ENCODE data around the gene UIMC1. TPM values are rescaled to one million over a fixed set of nuclear protein-coding genes. Genes with fewer than 3 reads are reported as not detected.
"Not testable (repeated sequence)": the region's sequence is repeated elsewhere in the genome, so short reads cannot be mapped to it uniquely, and the experiment has no call there.

UIMC1 gene
- total RNA-seq = 32.9 TPM
- long read RNA-seq, transcript UIMC1-212 (15 exons, 2,502 nt) = major isoform, 22 of 74 reads
- long read RNA-seq, partial matches to known transcripts = 4 of 74 reads
- long read RNA-seq, other reads (novel, unspliced or antisense) = 46 of 74 reads

GRCh38 chr5:177006265-177006972, at the start of gene UIMC1:
UIMC1 (minus strand) TSS chr5:177006779; CDS start chr5:176982615, 24,164 bp downstream.
- ATAC-seq (peak; percentile 93), DNase-seq (peak; percentile 95)
- intact Hi-C loops (cut with micrococcal nuclease) = no loop called here

GRCh38 chr5:177049285-177049684, 42.7 kb upstream of the UIMC1 start:
- intact Hi-C loops (cut with micrococcal nuclease) = no loop called here
- DNase-seq (no peak), ATAC-seq (no peak)

DNA sequence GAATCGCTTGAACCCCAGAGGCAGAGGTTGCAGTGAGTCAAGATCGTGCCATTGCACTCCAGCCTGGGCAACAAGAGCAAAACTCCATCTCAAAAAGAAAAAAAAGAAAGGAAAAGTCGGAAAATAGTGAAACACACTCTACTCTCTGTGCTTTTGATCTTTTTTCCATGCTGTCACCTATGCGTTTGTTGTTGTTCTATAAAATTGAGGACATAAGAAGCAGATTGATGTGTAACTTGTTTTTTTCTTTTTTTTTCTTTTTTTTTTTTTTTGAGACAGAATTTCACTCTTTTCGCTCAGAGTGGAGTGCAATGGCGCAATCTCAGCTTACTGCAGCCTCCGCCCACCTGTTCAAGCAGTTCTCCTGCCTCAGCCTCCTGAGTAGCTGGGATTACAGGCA, 42.0 kb upstream of the UIMC1 start:
- ATAC-seq; intact Hi-C loops (cut with micrococcal nuclease): not testable (repeated sequence)

DNA sequence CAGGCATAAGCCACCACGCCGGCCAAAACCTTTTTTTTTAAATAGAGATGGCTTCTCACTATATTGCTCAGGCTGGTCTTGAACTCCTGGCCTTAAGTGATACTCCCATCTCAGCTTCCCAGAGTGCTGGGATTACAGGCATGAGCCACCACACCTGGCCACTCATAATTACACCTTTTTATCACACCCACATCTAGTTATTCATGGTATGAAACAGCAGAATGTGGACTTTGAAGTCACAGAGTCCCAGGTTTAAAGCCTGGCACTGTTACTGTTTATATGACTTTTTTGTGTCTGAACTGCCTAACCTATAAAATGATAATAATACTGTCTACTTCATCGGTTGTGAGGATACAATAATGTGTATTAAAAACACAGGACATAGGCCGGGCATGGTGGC, 39.1 kb upstream of the UIMC1 start:
- ATAC-seq = no peak
- DNase-seq = no peak
- intact Hi-C loops (cut with micrococcal nuclease) = no loop called here

More for the DNA sequence above, 42.0 kb upstream of the UIMC1 start:
- DNase-seq = not testable (repeated sequence)

DNA sequence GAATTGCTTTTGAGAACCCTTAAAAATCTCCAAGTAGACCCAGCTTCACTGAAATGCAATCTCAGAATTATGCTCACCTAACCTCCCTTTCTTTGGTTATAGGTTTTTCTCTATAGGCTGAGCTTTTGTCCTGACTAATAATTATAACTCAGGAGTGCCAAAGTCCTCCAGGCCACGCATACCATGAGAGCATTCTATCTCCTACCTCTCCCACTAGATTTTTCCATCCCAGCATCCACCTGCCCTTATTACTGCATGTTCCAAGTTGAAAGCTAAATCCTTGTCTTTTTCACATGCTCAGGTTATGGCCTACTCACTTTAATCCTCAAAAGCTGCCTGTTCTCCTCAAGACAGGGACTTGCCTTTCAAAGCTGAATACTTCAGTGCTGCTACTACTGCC, 38.1 kb upstream of the UIMC1 start:
- intact Hi-C loops (cut with micrococcal nuclease) = no loop called here
- no peak for ATAC-seq
- DNase-seq = no peak

DNA sequence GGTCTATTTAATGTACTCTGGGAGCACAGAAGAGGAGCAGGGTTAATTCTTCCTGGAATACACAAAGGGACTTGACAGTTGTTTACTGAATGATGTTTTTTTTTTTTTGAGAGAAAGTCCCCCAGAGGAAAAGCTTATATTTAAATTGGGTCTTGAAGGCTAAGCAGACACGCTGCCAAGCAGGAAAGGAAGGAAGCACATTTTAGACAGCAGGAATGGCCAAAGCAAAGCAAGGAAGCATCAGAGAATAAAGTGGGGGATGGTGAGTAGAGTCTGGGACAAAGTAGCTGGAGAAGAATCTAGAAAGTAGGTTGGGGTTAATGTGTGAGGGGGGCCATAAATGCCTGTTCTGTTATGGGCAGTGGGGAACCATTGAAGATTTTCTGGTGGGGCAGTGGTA, 37.4 kb upstream of the UIMC1 start:
- ATAC-seq (no peak), DNase-seq (no peak)
- intact Hi-C loops (cut with micrococcal nuclease) = no loop called here

DNA sequence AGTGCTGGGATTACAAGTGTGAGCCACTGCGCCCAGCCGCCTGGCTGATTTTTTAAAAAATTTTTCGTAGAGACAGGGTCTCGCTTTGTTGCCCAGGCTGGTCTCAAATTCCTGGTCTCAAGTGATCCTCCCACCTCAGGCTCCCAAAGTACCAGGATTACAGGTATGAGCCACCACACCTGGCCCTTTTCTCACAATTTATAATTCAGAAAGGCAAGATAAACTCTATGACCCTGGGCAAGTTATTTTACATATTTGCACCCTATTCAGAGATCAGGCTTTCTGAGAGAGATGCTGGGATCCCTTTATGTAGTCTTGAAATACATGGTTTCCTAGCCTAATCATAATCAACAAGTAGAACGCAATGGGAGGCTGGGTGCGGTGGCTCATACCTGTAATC, 36.5 kb upstream of the UIMC1 start:
- intact Hi-C loops (cut with micrococcal nuclease) = no loop called here
- ATAC-seq = no peak
- no peak for DNase-seq

GRCh38 chr5:177041936-177042335, 35.4 kb upstream of the UIMC1 start:
- intact Hi-C loops (cut with micrococcal nuclease) = no loop called here
- no peak for DNase-seq
- ATAC-seq = no peak

DNA sequence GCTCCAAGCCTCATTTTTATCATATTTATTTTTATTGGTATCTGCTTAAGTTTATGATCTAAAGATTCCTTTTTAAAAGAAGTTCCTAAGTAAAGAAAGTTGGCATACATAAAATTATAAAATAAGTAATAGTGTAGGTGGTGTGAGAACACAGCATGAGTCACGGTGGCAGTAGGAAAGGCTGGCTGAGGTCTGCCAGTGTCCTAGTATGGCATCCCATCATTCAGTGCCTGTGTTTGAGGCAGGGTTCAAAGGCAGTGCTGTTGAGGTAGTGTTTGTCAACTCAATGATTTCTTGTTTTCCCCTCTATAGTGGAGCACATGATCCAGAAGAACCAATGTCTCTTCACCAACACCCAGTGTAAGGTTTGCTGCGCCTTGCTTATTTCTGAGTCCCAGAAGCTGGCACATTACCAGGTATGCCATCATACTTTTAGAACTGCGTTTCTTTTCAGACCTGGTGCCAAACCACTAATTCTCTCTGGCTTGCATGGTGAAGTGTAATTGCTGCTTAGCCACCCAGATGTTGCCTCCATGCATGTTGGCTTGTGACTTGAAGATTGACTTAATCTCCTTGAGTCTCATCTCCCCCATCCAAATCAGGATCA, 34.3 kb upstream of the UIMC1 start:
- DNase-seq (no peak), ATAC-seq (no peak)
- intact Hi-C loops (cut with micrococcal nuclease) = no loop called here

DNA sequence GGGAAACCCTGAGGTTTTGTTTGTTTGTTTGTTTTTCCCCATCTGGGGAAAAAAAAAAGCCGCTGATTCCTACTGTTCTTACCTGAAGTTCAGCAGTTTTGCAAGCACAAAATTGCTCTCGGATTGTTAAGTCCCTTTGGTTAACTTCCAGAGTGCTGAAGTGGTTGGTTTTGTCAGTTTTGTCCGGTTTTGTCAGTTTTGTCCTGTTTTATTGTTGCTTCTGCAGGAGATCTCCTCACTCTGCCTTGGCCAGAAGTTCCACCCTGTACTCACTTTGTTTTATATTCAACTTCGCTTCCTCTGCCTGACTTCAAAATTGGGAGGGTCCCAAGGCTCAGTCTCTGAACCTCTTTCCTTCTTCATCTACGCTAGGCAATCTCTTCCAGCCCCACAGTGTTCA, 30.3 kb upstream of the UIMC1 start:
- DNase-seq (no peak), ATAC-seq (no peak)
- intact Hi-C loops (cut with micrococcal nuclease) = no loop called here

- no peak for ATAC-seq
- intact Hi-C loops (cut with micrococcal nuclease) = no loop called here
- no peak for DNase-seq
Observed at GRCh38 chr5:177036443-177036842, 29.9 kb upstream of the UIMC1 start.

DNA sequence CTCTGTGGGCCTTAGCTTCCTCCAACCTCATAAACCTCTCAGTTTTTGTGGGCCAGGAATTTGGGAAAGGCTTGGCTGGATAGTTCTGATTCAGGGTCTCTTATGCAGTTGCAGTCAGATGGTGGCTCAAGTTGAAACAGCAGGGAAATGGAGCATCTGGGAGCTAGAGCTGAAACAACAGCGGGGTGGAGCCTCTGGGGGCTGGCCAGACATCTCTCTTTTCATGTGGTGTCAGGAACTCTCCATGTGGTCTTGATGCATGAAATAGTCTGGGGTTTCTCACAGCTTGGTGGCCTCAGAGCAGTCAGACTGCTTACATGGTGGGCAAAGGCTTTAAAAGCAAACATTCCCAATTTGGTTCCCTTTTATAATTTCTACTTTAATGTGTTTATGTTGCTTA, 29.4 kb upstream of the UIMC1 start:
- DNase-seq (no peak), ATAC-seq (no peak)
- intact Hi-C loops (cut with micrococcal nuclease) = no loop called here

DNA sequence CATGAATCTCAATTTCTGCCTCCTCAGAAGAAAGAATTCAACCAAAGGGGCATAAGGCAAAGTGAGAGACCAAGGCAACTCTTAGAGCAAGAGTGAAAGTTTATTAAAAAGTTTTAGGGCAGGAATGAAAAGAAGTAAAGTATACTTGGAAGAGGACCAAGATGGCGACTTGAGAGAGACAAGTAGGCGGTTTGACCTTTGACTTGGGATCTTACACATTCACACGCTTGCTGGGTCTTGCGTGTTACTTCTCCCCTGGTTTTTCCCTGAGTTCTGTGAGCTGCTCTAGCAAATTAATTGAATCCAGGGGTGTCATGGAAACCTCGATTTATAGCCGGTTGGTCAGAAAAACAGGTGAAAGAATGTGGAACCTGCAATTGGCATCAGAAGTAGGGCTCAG, 22.9 kb upstream of the UIMC1 start:
- DNase-seq (no peak), ATAC-seq (no peak)
- intact Hi-C loops (cut with micrococcal nuclease) = no loop called here

DNA sequence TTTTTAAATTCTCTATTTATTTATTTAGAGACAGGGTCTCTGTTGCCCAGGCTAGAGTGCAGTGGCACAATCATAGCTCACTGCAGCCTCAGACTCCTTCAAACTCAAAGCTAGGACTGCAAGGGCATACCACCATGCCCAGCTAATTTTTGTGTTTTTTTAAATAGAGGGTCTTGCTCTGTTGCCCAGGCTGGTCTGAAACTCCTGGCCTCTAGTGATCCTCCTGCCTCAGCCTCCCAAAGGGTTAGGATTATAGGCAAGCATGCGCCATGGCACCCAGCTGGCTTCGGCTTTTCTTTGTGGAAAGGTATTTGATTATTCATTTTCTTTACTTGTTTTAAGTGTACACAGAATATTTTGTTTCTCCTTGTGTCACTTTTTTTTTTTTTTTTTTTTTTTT, 21.1 kb upstream of the UIMC1 start:
- no peak for DNase-seq
- intact Hi-C loops (cut with micrococcal nuclease) = no loop called here

GRCh38 chr5:177025101-177025601, 18.6 kb upstream of the UIMC1 start:
- intact Hi-C loops (cut with micrococcal nuclease) = no loop called here
- DNase-seq (no peak), ATAC-seq (no peak)

More for the DNA sequence above, 21.1 kb upstream of the UIMC1 start:
- no peak for ATAC-seq

DNA sequence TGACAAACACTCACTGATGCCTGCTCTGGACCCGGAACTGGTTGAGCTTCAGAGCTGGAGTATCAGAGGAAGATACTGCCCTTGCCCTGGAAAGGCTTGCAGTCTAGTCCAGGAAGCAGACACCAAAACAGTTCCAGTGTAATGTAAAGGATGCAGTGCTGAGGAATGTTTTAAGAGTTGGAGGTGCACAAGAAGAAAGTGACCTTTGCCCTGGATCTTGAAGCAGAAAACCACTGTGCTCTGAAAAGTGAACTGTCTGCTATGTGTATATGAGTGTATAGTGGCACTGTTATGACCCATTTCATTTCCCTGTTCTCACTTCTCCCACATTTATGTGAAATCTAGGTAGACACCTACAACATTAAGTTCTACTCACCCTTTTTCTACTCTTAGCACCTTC, 18.0 kb upstream of the UIMC1 start:
- intact Hi-C loops (cut with micrococcal nuclease) = no loop called here
- DNase-seq (no peak), ATAC-seq (no peak)

DNA sequence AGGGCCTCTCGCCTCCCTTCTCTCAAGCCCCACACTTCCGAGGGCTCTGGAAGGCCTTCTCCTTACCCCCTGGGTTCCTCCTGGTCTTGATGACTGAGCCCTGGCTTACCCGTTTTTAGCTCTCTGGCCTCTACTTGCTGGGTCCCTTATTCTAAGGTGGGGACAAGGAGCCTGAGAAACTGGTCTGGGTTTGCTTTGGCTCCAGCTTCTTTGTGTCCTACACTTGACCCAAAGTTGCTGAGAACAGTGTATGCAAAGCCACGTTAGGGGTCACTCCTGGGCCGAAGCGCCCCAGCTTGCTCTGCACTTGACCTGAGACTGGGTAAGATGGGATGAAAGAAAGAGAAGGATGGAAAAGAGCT, 16.7 kb upstream of the UIMC1 start:
- ATAC-seq (peak; percentile 25), DNase-seq (no peak)
- intact Hi-C loops (cut with micrococcal nuclease) = no loop called here

DNA sequence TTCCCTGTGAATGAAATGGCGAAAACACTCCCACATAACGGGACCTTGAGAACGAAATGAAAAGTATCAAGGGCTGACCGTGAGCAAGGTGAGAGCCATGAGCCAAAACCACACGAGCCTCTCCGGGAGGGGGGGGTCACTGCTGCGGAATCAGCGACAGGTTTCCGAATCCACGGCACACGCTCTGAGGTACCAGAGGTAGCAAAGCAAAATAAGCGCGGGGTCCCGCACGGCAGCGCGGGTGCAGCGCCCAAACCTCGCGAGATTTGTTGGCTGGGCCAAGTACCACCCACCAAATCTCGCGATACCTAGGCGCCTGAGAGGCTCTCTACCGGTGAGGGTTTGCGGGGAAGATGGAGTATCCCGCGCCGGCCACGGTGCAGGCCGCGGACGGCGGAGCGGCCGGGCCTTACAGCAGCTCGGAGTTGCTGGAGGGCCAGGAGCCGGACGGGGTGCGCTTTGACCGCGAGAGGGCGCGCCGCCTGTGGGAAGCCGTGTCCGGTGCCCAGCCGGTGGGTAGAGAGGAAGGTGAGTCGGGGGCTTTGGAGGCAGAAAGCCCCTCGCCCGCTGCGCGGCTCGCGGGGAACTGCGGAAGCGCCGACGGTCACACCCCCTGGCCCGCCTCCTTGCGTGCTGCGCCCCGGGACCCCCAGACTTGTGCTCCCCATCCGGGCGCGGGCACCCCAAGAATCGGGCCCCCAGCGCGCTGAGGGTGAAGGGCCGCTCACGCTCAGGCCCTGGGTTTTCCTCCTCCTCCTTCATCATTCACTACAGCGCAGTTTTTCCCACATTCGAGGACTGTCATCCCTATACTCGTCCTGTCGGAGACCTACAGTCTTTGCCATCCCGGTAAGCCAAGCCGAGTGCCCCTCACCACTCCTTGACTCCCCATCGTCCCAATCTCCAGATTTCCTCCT, 16.1 kb upstream of the UIMC1 start, which contains the start of gene ZNF346:
ZNF346 (plus strand) TSS at position 311 of the 917 bp plus-strand sequence; CDS start at position 354, 43 bp downstream.
- intact Hi-C loops (cut with micrococcal nuclease) = no loop called here

GRCh38 chr5:177020033-177020432, 13.5 kb upstream of the UIMC1 start:
- no peak for DNase-seq
- intact Hi-C loops (cut with micrococcal nuclease) = no loop called here
- no peak for ATAC-seq

More for the DNA sequence above, 16.1 kb upstream of the UIMC1 start, which contains the start of gene ZNF346:
- ATAC-seq (peak; percentile 93), DNase-seq (peak; percentile 93)

- ATAC-seq (no peak), DNase-seq (no peak)
- intact Hi-C loops (cut with micrococcal nuclease) = no loop called here
Observed at GRCh38 chr5:177018341-177018740, 11.8 kb upstream of the UIMC1 start.
